ENCODE measurements around the gene POU6F2.
"Not testable (repeated sequence)": the region's sequence is repeated elsewhere in the genome, so short reads cannot be mapped to it uniquely, and the experiment has no call there.

Gene POU6F2

DNA sequence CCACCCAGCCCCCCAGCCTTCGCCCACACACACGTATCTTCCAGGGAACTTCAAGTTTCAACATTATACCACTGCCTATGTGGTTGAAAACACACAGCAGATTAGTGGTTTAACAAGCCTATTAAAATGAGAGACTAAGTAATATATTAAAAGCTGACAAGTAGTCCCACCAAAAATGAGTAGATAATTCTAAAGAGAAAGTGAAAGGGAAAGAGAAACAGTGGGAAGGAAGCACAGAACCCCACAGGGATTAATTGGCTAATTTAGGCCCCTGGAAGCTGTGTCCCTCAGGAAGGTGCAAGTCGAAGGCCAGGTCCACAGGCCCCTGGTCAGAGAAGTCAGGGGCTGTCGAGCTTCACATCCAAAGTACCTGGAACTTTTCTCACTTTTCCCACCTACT is 378.0 kb downstream of the POU6F2 start:
- DNase-seq (ENCODE audit: low spot score) = no peak

DNA sequence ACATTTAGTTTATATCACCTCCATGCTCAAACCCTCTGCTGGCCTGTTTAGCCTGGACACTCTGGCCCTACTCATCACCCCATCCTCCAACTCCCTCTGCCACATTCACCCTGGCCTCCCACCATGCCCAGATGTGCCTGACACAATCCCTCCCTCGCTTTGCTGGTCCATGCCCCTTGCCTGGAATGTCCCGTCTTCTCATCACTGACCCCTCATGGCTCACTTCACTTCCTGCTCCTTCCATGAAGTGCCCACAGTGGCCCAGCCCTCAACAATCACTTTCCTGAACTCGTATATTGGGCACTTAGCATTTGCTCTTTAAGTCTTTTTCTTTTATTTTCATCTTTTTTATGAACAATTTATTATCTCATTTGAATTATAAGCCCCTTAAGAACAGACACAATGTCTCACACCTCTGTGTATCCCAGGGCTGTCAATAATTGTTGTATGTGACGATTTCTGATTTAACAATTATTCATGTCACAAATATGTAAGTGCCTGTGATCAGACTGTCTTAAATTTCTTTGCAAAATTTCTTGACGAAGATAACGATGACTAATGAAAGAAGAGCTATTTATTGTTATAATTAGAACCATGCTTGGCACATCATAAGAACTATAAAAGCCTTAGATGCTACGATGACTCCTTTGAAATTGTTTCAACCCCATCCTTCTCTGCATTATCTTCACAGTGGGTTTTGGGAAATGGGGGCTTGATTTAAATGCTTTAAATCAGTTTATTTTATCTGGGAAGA is 378.6 kb downstream of the POU6F2 start:
- DNase-seq (ENCODE audit: low spot score) = no peak

DNA sequence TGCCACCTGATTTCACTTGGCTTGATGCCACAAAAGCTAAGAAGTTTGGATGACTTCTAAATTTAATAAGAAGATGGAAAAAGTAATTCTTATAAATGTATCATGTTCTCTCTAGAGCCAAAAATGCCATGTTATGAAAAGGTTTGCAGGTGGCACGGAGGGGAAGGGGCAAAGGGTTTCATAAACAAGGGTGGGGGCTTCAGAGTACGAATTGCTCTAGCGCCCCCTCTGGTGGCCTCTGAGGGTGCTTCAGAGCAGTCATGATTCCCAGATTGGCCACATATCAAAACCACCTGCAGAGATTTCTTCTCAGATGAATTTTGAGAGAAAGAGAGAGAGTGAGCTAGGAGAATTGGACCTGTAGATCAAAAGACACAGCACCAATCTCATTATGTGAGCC is 379.9 kb downstream of the POU6F2 start:
- DNase-seq (ENCODE audit: low spot score) = no peak

DNA sequence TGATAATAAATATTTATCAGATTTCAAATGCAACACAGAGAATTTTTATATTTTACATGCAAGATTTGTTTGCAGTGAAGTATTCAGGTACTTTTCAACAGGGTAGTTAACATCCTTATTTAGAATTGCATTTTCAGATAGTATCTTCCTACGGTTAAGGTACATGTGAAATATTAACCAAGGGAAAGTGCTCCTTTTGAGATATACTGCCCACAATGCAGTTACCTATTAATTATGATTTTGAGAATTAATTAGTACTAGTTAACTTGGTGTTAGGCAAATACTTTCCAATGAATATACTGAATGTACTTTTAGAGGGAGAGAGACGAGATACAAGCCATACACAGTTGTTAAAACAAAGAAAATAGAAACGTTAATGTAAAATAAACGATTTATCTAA is 382.3 kb downstream of the POU6F2 start:
- DNase-seq (ENCODE audit: low spot score) = no peak

DNA sequence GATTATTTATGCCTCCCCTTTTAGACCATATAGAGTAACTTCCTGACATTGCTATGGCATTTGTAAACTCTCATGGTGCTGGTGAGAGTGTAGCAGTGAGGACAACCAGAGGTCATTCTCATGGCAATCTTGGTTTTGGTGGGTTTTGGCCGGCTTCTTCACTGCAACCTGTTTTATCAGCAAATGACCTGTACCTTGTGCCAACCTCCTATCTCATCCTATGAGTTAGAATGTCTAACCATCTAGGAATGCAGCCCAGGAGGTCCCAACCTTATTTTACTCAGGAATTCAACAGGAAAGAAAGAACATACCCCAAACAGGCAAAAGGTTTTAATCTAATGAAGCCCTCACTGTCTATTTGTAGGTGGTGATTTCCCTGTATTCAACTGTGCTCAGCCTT is 383.1 kb downstream of the POU6F2 start:
- no peak for DNase-seq (ENCODE audit: low spot score)

- DNase-seq (ENCODE audit: low spot score) = no peak
Observed at GRCh38 chr7:39365751-39366295, 388.1 kb downstream of the POU6F2 start.

- no peak for DNase-seq (ENCODE audit: low spot score)
Observed at GRCh38 chr7:39367451-39367850, 389.7 kb downstream of the POU6F2 start.

GRCh38 chr7:39367943-39368342 is 390.2 kb downstream of the POU6F2 start:
- no peak for DNase-seq (ENCODE audit: low spot score)

GRCh38 chr7:39372383-39372782 is 394.7 kb downstream of the POU6F2 start:
- DNase-seq (ENCODE audit: low spot score) = no peak

DNA sequence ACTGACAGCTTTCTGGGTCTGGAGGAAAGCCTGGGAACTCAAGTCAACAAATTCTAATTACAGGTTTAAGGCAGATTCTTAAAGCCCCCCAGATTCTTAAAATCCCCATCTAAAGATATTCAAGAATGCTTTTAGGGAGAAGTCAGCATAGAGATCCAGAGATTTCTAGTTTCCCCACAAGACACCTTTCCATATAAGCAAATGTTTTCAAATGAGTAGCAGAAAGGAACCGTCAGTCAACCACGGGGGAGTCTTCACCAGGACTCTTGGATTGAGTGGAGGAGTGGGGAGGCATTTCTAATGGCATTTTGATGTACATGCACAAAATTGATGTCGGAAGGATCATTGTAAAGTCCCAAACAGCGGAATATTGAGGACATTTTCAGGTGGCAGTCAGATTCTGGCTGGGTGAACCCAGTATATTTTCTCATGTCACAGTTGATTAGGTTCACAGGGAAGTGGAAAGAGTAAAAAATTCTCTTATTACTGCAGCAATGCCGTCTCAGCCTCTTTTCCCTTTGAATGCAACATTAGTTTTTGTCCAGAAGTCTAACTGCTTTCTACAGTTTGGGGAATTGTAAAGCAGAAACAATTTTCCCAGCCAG is 396.8 kb downstream of the POU6F2 start:
- no peak for DNase-seq (ENCODE audit: low spot score)

GRCh38 chr7:39375047-39375873 is 397.6 kb downstream of the POU6F2 start:
- DNase-seq (ENCODE audit: low spot score) = no peak

DNA sequence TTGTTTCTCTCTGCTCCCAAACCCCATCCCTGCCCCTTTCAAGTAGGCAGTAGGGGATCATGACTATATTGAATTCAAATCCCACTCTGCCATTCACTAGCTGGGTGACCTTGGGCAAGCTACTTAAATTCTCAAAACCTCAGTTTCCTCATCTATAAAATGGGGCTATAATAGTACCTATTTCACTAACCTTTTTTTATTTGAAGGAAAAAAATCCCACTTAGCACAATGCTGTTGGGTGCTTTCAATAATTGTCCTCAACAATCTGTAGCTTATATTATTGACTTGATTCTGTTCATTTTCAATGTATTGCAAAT is 398.1 kb downstream of the POU6F2 start:
- no peak for DNase-seq (ENCODE audit: low spot score)

DNA sequence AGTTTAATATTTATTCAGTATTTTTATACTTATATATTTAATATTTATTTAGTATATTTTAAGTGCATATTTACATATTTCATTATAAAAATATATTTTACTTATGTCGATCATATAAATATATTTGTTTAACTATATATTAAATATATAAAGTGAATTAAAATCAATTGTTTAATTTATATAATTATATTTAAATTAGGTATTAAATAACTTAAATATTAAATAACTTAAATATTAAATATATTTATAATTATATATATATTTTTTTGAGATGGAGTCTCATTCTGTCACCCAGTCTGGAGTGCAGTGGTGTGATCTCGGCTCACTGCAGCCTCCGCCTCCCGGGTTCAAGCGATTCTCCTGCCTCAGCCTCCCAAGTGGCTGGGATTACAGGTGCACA is 399.2 kb downstream of the POU6F2 start:
- DNase-seq (ENCODE audit: low spot score) = not testable (repeated sequence)

- DNase-seq (ENCODE audit: low spot score) = no peak
Observed at GRCh38 chr7:39379416-39379815, 401.7 kb downstream of the POU6F2 start.

GRCh38 chr7:39383136-39383535 is 405.4 kb downstream of the POU6F2 start:
- DNase-seq (ENCODE audit: low spot score) = no peak

DNA sequence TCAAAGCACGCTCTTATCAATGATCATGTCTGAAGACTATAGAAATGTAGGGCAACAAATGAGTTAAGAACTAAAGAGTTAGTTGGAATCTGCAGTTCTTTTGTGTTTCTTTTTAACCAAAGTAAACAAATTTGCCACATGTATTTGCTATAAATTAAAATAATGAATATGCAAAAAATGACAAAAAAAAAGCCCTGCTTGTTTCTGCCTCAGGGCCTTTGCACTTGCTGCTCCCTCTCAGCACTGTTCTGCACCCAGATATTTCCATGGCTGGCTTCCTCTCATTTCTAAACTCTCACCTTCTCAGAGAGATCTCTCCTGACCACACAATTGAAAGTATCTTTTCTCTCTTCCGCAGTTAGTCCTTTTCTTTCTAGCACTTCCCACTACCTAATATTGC is 406.7 kb downstream of the POU6F2 start:
- no peak for DNase-seq (ENCODE audit: low spot score)

GRCh38 chr7:39386718-39387117 is 409.0 kb downstream of the POU6F2 start:
- DNase-seq (ENCODE audit: low spot score) = no peak

GRCh38 chr7:39392151-39392550 is 414.4 kb downstream of the POU6F2 start:
- DNase-seq (ENCODE audit: low spot score) = no peak

DNA sequence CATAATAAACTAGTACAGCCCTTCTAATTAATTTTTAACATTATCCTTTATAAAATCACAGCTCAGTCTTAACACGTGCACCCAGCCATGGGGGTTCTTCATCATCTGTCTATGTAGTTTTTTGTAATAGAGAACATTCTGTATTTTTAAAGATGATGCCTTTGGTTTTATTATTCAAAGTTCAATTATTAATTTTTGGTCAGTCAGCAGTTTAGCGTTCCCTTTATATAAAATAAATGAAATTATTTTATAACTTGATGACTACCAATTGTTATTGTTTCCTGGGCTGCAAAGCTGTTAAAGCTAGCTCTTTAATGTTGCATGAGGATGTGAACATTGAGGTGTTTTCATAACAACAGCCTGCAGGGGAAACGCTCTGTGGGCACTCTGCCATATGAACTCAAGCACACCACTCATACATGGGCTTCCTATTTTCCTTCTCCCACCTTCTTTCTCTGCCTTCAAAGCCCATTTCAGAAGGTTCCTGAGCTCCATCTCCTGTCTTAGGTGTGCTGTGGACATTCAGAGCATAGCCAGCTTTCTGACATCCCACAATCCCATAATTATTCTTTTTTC is 416.5 kb downstream of the POU6F2 start:
- DNase-seq (ENCODE audit: low spot score) = no peak

DNA sequence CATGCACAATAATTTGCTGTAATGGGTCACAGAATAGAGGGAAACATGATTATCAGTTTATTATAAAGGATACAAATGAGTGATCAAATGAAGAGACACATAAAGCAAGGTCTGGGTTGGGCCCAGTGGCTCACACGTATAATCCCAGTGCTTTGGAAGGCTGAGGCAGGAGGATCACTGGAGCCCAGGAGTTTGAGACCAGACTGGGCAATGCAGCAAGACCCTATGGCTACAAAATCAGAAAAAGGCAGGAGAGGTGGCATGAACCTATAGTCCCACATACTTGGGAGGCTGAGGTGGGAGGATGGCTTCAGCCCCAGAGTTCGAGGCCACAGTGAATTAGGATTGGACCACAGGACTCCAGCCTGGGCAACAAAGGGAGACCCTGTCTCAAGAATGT is 421.7 kb downstream of the POU6F2 start:
- DNase-seq (ENCODE audit: low spot score) = no peak

- no peak for DNase-seq (ENCODE audit: low spot score)
Observed at GRCh38 chr7:39399986-39400385, 422.3 kb downstream of the POU6F2 start.

- no peak for DNase-seq (ENCODE audit: low spot score)
Observed at GRCh38 chr7:39400836-39401235, 423.1 kb downstream of the POU6F2 start.

DNA sequence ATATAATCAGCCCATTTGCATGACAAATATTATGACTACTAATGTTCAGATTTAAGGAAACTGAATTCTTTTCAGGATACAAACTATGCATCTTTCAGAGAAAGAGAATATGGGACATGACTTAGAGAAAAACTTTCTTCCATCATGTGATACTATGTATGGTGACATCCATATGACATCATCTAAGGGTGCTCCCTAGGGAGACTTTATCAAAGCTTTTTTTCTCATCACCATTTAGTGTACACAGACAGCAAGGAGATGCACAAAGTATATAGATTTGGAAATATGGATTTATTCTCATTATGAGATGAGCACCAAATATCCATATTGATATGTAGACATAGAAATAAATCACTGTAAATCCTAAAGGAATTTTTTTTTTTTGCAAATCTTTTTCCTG is 424.3 kb downstream of the POU6F2 start:
- no peak for DNase-seq (ENCODE audit: low spot score)

Measured in hematopoietic multipotent progenitor cell treated with erythropoietin and hydrocortisone succinate and interleukin-3 and kit ligand, for 15 days (in vitro differentiated cells).